Raji (cell line): ENCODE data around the gene NTN1.

Source experiments
- POLR2A ChIP-seq: IDR thresholded peaks from 2 replicates; pipeline ENCODE4 v1.6.1; 2011; ENCODE audit warnings: low read depth, low read length, control low read depth; ENCODE audit not compliant: insufficient read depth

Gene NTN1

DNA sequence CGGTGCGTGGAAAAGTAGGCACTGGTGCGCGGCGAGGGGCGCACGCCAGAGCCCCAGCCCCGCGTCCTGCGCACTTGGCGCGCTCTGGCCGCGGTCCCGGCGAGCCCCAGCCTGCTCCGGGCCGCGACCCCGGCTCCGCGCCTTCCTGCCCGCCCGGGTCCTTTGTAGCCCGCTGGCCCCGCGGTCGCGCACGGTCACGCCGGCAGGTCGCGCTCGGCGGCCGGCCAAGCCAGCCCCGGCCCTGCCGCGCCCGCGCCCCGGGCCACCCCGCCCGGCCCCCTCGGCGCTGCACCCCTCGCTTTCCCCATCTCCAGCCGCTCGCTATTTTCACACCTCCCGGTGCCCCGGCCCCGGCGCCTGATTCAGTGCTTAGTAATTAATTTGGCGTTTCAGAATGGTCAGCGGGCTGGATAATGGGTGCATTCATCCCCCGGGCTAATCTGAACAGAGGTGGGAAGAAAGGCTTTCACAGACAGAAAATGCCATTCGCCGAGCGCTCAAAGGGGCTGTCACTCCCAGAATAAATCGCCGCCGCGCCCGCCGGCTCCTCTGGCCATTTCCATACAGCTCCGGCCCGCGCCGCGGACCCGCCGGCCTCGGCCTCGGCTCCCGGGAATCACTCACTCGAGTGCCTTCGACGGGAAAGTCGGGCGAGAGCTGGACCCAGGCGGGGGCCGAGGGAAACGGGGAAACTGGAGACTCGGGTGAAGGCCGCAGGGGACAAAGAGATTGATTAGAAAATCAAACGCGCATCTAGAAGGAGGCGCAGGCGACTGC is 17.8 kb upstream of the NTN1 start:
- no peak for TF ChIP-seq POLR2A

DNA sequence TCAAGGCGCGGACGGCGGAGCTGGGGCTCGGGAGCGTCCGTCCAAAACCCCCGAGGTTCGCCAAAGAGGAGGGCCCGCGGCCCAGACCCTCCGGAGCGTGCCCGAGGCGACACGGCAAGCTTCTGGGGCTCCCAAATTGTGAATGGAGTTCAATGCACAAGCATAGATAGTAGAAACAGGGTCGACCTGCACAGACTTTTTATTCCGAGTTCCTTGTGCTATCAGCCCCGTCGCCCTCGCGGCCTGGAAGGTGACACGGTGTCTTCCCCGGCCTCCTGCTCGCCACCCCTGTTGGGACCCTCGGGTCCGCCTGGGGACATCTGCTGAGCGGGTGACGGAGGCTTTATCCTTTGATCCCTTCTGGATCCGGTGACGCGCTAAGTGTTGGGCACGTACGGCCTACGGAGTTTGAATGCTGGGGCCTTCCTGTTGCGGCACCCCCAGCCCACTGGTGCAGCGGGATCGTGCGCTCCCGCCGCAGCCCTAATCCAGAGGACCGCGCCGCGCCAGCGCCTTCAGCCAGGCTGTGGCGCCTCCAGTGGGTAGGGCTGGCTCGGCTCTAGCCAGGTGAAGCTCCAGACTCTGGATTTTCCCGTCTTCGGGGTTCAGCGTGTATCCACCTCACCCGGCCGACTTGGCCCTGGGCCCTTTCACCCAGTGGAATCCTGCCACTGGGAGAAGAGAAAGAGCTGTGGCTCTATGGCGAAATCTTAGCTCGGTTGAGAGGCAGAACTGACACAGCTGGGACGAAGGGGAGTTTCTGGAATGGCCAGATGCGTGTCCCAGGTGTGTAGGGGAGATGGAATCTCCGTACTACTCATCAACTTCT is 17.0 kb upstream of the NTN1 start:
- no peak for TF ChIP-seq POLR2A

DNA sequence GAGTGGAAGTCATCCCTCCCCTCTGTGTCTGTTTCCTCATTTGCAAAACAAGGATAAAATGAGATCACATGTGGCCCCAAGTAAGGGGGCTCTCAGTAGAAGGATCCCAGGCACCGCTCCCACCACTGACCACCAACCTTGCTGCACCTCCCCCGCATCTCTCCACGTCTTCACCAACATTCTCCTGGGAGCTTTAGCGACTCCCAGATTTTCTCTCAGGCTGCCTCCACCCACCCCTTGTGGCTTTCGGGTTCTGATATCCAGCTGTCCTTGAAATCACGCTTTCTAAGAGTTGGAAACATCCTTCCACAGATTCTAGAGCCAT is 16.4 kb upstream of the NTN1 start:
- TF ChIP-seq POLR2A: no peak

DNA sequence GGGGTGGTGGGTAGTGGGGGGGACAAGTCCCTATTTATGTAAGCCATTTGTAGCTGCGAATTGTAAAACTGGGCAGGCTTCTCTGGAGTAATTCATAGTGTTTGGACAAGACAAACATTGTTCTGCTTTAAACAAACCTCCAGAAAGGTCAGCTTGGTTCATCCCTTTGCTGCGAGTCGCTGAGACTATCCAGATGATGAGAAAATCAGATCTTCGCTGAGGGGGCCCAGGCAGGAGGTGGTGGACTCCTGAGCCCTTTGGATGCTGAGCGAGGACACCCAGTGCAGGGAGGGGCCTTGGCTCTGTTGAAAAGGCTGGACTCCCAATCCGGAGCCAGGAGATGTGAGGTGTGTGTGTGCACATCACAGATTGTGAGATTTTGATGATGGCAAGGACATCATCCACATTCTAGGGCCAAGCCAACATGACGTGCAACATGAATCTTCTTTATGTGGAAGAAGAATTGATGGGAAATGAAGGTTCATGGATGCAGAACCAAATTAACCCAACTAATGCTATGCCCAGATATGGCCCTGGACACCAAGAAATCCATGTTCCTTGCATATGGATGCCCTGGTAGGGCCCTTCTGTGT is 15.0 kb upstream of the NTN1 start:
- no peak for TF ChIP-seq POLR2A

DNA sequence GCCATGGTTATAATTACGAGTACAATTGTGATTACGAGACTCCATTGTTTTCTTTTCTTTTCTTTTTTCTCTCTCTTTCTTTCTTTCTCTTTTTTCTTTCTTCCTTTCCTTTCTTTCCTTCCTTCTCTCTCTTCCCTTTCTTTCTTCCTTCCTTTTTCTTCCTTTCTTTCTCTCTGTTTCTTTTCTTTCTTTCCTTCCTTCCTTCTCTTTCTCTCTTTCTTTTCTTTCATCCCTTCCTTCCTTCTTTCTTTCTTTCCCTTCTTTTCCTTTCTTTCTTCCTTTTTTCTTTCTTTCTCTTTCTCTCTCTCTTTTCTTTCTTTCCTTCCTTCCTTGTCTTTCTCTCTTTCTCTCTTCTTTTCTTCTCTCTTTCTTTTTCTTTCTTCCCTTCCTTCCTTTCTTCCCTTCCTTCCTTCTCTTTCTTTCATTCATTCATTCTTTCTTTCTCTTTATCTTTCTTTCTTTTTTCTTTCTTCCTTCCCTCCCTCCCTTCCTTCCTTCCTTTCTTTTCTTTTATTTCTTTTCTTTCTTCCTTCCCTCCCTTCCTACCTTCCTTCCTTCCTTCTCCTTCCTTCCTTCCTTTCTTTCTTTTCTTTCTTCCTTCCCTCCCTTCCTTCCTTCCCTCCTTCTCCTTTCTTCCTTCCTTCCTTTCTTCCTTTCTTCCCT is 14.1 kb upstream of the NTN1 start:
- no peak for TF ChIP-seq POLR2A

DNA sequence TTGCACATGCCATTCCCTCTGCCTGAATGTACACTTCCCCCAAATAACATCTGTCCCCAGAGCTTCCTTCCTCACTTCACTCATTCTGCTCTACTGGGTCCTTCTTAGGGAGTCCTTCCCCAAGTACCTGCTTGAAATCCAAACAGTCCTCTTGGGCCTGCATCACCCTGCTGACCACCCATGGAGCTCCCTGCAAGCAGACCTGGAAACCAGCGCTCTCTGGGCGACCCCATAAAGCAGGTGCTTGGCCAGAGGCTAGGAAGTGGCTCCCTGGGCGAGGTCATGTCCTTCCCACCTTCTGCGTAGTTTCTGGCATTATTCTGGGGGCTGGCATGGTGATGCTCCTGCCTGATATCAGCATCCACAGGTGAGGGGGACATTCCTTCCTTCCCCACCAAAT is 12.2 kb upstream of the NTN1 start:
- TF ChIP-seq POLR2A: no peak

DNA sequence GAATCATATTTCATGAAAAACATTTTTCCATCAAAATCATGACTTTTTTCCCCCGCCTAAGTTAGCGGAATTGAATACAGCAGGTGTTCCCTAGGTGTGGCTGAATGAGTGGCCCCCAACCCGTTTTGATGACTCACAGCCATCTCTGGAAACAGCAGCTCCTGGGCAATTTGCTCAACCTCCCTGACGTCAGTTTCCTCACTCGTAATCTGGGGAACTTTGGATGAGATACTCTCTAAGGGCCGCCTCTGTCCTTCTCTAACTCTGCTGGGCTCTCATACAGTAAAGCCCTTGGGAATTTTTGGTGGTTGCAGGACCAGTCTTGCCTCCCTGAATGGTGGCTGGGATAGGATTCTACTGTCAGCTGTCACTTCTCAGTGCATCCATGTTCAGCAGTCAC is 11.6 kb upstream of the NTN1 start:
- no peak for TF ChIP-seq POLR2A

DNA sequence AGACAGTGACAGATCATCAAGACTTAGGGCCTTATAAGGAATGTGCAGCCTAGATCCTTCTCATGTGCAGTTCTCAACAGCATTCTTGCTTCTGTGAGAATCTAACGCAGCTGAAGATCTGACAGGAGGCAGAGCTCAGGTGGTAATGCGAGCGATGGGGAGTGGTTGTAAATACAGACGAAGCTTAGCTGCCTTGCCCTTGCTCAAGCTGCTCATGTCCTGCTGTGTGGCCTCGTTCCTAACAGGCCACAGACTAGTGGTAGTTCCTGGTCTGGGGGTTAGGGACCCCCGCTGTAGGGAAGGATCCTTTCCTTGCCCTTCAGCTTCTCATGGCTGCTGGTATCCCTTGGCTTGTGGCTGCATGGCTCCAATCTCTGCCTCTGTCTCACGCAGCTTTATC is 10.3 kb upstream of the NTN1 start:
- TF ChIP-seq POLR2A: no peak

DNA sequence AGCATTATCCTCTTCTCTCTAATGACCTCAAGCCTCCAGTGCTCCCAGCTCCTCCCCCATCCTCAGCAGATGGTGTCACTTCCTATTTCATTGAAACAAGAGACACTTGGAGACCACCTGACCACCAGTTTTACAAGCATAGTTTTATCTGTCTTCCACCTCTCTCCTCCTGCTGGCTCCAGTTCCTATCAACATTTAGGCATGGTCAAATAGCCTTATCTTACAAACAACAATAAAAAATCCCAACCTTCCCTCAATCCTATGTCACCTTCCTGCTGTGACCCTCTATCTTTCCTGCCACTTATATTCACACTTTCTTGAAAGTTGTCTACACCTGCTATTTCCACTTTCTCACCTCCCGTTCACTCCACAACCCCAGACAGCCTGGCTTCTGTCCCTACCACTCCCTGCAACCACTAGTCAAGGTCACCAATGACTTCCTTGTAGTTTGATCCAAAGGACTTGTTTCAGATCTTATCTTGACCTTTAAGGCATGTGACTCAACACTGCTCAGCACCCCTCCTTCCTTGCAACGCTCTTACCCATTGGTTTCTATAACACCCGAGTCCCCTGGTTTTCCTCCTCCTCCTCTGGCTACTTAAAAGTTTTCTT is 4.3 kb upstream of the NTN1 start:
- no peak for TF ChIP-seq POLR2A

DNA sequence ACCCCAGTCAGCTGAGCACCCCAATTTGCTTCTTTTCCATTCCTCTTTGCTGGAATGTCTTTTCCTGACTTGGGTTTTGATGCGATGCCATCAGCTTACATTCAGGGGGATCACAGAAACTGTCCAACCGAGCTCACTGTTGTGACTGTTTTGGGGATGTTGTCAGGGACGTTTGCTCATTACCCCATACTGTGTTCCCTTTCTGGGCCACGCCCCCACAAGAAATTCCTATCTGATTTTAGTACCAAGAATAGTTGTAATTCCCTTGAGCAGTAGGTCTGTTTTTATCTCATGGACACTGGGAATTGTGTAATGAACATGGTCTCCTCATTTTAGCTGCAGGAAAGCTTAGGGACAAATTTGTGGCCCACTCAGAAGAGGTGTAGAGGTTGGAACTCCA is 2.6 kb upstream of the NTN1 start:
- TF ChIP-seq POLR2A: no peak

DNA sequence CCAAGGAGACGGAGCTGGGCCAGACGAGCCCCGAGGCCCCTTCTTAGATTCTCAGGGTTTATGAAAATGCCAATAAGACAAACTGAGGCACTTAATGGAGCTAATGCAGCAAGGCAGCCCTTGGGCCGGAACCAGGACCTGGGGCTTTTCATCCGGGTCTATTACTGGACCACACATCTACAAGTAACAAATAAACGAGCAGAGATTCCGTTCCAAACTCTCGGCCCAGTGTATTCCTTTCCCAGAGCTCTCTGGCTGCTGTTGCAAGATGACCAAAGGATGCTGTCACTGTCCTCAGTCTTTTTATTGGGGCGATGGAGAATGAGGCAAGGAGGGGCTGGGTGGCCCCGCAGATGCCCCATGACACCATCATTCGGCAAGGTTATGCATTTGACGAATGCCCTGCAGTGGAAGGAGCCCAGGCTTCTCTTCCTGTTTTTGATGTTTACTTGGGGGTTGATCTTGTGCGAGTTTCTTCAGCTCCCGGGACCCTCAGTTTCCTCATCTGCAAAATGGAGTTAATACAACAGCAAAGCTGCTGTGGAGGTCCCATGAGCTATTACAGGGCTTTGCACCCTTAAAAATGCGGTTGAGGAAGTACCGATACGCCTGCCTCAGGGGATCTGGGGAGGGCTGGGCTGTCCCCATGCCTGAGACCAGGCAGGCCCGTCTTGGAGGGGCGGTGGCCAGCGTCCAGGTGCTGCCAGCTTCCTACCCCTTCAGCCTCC is 1.1 kb upstream of the NTN1 start:
- TF ChIP-seq POLR2A: no peak

DNA sequence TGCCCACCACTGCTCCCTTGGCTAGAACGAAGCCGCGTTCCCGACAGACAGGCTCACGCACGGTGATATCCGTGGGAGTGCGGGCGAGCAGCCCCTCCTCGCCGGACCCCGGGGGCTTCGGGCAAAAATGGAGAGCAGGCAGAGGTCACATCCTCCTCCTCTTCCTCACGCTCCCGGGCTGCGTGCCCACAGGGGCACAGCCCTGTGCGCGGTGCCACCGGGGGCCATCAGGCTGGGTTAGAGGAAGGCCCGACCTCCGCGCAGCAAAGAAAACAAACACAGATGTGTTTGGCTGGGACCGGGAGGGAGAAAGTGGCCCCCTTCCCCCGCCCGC is 519 bp upstream of the NTN1 start:
- no peak for TF ChIP-seq POLR2A

DNA sequence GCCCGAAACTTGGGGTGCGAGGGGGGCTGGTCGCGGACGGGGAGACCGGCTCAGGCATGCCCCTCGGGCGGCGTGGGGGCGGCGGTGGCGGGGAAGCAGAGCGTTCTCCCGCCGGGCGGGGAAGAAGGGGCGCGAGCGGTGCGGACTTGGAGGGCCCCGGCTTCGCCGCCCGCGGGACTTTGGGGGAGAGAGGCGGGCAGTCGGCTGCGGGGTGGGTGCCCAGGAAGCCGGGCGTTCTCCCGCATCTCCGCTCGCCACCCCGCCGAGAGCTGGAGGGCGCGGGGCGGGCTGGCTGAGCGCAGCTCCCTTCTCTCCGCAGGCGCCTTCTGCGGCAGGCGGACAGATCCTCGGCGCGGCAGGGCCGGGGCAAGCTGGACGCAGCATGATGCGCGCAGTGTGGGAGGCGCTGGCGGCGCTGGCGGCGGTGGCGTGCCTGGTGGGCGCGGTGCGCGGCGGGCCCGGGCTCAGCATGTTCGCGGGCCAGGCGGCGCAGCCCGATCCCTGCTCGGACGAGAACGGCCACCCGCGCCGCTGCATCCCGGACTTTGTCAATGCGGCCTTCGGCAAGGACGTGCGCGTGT is 772 bp downstream of the NTN1 start:
- TF ChIP-seq POLR2A: no peak

DNA sequence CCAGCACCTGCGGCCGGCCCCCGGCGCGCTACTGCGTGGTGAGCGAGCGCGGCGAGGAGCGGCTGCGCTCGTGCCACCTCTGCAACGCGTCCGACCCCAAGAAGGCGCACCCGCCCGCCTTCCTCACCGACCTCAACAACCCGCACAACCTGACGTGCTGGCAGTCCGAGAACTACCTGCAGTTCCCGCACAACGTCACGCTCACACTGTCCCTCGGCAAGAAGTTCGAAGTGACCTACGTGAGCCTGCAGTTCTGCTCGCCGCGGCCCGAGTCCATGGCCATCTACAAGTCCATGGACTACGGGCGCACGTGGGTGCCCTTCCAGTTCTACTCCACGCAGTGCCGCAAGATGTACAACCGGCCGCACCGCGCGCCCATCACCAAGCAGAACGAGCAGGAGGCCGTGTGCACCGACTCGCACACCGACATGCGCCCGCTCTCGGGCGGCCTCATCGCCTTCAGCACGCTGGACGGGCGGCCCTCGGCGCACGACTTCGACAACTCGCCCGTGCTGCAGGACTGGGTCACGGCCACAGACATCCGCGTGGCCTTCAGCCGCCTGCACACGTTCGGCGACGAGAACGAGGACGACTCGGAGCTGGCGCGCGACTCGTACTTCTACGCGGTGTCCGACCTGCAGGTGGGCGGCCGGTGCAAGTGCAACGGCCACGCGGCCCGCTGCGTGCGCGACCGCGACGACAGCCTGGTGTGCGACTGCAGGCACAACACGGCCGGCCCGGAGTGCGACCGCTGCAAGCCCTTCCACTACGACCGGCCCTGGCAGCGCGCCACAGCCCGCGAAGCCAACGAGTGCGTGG is 1.5 kb downstream of the NTN1 start:
- no peak for TF ChIP-seq POLR2A
